Measurements from ENCODE around the gene PARD3. TPM values are rescaled to one million over a fixed set of nuclear protein-coding genes. Genes with fewer than 3 reads are reported as not detected.

Gene PARD3
- total RNA-seq, 1 donor from 2014 or later, result 39.6 TPM

GRCh38 chr10:34624323-34625153 is 190.6 kb downstream of the PARD3 start:
- no peak for DNase-seq (ENCODE audit: low spot score)

GRCh38 chr10:34622945-34623344 is 192.2 kb downstream of the PARD3 start:
- no peak for DNase-seq (ENCODE audit: low spot score)

GRCh38 chr10:34618611-34619010 is 196.5 kb downstream of the PARD3 start:
- no peak for DNase-seq (ENCODE audit: low spot score)

- DNase-seq (ENCODE audit: low spot score), result no peak
These were observed 199.3 kb downstream of the PARD3 start for GRCh38 chr10:34615770-34616169.

- no peak for DNase-seq (ENCODE audit: low spot score)
These were observed 201.6 kb downstream of the PARD3 start for GRCh38 chr10:34613491-34613890.

- no peak for DNase-seq (ENCODE audit: low spot score)
These were observed 202.2 kb downstream of the PARD3 start for GRCh38 chr10:34612938-34613337.

- DNase-seq (ENCODE audit: low spot score), result no peak
These were observed 202.7 kb downstream of the PARD3 start for GRCh38 chr10:34612446-34612845.

- no peak for DNase-seq (ENCODE audit: low spot score)
These were observed 205.7 kb downstream of the PARD3 start for GRCh38 chr10:34609287-34609940.

- no peak for DNase-seq (ENCODE audit: low spot score)
These were observed 207.2 kb downstream of the PARD3 start for GRCh38 chr10:34607894-34608293.

GRCh38 chr10:34606890-34607289 is 208.2 kb downstream of the PARD3 start:
- DNase-seq (ENCODE audit: low spot score), result no peak

- DNase-seq (ENCODE audit: low spot score), result no peak
These were observed 212.6 kb downstream of the PARD3 start for GRCh38 chr10:34602478-34602877.

- no peak for DNase-seq (ENCODE audit: low spot score)
These were observed 213.4 kb downstream of the PARD3 start for GRCh38 chr10:34601691-34602090.

GRCh38 chr10:34599026-34599795 is 215.9 kb downstream of the PARD3 start:
- DNase-seq (ENCODE audit: low spot score), result no peak

GRCh38 chr10:34596351-34596750 is 218.7 kb downstream of the PARD3 start:
- no peak for DNase-seq (ENCODE audit: low spot score)

- no peak for DNase-seq (ENCODE audit: low spot score)
These were observed 221.2 kb downstream of the PARD3 start for GRCh38 chr10:34593930-34594329.

GRCh38 chr10:34593374-34593890 is 221.7 kb downstream of the PARD3 start:
- DNase-seq (ENCODE audit: low spot score), result no peak

GRCh38 chr10:34590793-34591192 is 224.3 kb downstream of the PARD3 start:
- no peak for DNase-seq (ENCODE audit: low spot score)

GRCh38 chr10:34589275-34589674 is 225.8 kb downstream of the PARD3 start:
- DNase-seq (ENCODE audit: low spot score), result no peak

- DNase-seq (ENCODE audit: low spot score), result no peak
These were observed 227.4 kb downstream of the PARD3 start for GRCh38 chr10:34587680-34588019.

GRCh38 chr10:34587002-34587679 is 228.0 kb downstream of the PARD3 start:
- DNase-seq (ENCODE audit: low spot score), result no peak

GRCh38 chr10:34585422-34586112 is 229.5 kb downstream of the PARD3 start:
- no peak for DNase-seq (ENCODE audit: low spot score)

Measured in mucosa of gallbladder (tissue), 1 donor.